Keratinocyte (primary cell): ENCODE data around the gene PLEKHA8. TPM values are rescaled to one million over a fixed set of nuclear protein-coding genes. Genes with fewer than 3 reads are reported as not detected.

Source experiments
- DNase-seq: peaks from one replicate; pipeline ENCODE4 v3.0.0-alpha.2; 2011; ENCODE audit warnings: low read depth, missing footprints, low spot score
- FAIRE-seq: peaks from 2 replicates; lab custom pipeline; 2011; peaks lifted over from hg19 to GRCh38; lab: Jason Lieb, UNC
- H2AFZ ChIP-seq: 2 replicates; pipeline ENCODE4 v1.6.0; 2012; ENCODE audit warnings: low read length, control low read depth, inconsistent platforms; ENCODE audit not compliant: control insufficient read depth
- H3K27ac ChIP-seq: 2 replicates; pipeline ENCODE4 v1.5.1; 2011; ENCODE audit warnings: low read length; ENCODE audit not compliant: control insufficient read depth, insufficient read depth
- H3K27me3 ChIP-seq: 3 replicates; pipeline ENCODE4 v1.6.0; 2011; ENCODE audit warnings: low read length; ENCODE audit not compliant: control insufficient read depth, insufficient read depth; ENCODE audit errors: extremely low read depth
- H3K36me3 ChIP-seq, 2 experiments: 2 replicates in 1 of 2; 3 replicates in 1 of 2; pipeline ENCODE4 v1.5.1; 2011; ENCODE audit warnings: low read length in 2 of 2, mild to moderate bottlenecking in 1 of 2; ENCODE audit not compliant: control insufficient read depth in 2 of 2, insufficient read depth in 2 of 2; ENCODE audit errors: extremely low read depth in 1 of 2
- H3K4me1 ChIP-seq: 3 replicates; pipeline ENCODE4 v1.5.1; 2011; ENCODE audit warnings: low read length; ENCODE audit not compliant: control insufficient read depth, insufficient read depth; ENCODE audit errors: extremely low read depth
- H3K4me2 ChIP-seq: 3 replicates; pipeline ENCODE4 v1.6.0; 2011; ENCODE audit warnings: low read depth, low read length; ENCODE audit not compliant: control insufficient read depth, insufficient read depth; ENCODE audit errors: extremely low read depth
- H3K4me3 ChIP-seq, 3 experiments: fragments of 200-600 bp in 1 of 3; sonication (generic) in 1 of 3; 2 replicates in 2 of 3; 3 replicates in 1 of 3; pipeline ENCODE4 v1.5.1; 2011 to 2016; ENCODE audit warnings: low read length in 3 of 3, mild to moderate bottlenecking in 3 of 3, control low read depth in 2 of 3, inconsistent platforms in 1 of 3, low read depth in 1 of 3, mixed read lengths in 1 of 3, mixed run types in 1 of 3, moderate library complexity in 1 of 3; ENCODE audit not compliant: control insufficient read depth in 2 of 3, insufficient read depth in 2 of 3; ENCODE audit errors: extremely low read depth in 1 of 3
- H3K79me2 ChIP-seq: 2 replicates; pipeline ENCODE4 v1.6.0; 2012; ENCODE audit warnings: low read length; ENCODE audit not compliant: control insufficient read depth, insufficient read depth
- H3K9ac ChIP-seq: 3 replicates; pipeline ENCODE4 v1.6.0; 2011; ENCODE audit warnings: low read length; ENCODE audit not compliant: control insufficient read depth, insufficient read depth; ENCODE audit errors: extremely low read depth
- H3K9me1 ChIP-seq: 3 replicates; pipeline ENCODE4 v1.6.0; 2011; ENCODE audit warnings: low read length; ENCODE audit not compliant: control insufficient read depth, insufficient read depth; ENCODE audit errors: extremely low read depth
- H3K9me3 ChIP-seq: 2 replicates; pipeline ENCODE4 v1.5.1; 2012; ENCODE audit warnings: low read depth, low read length; ENCODE audit not compliant: control insufficient read depth
- H4K20me1 ChIP-seq: 3 replicates; pipeline ENCODE4 v1.6.0; 2011; ENCODE audit warnings: low read length; ENCODE audit not compliant: control insufficient read depth, insufficient read depth; ENCODE audit errors: extremely low read depth
- CTCF ChIP-seq, 3 experiments: IDR thresholded peaks in 1 of 3; conservative IDR thresholded peaks in 1 of 3; optimal IDR thresholded peaks in 1 of 3; 2 replicates in 2 of 3; 3 replicates in 1 of 3; pipeline versions ENCODE3 to v1.5.1; 2011; ENCODE audit warnings: low read length in 3 of 3, mild to moderate bottlenecking in 3 of 3, moderate library complexity in 2 of 3, control low read depth in 1 of 3, inconsistent platforms in 1 of 3; ENCODE audit not compliant: insufficient read depth in 2 of 3; ENCODE audit errors: extremely low read depth in 1 of 3
- EZH2 ChIP-seq: IDR thresholded peaks from one replicate; pipeline ENCODE4 v1.6.1; 2012; ENCODE audit warnings: inconsistent platforms, mild to moderate bottlenecking, low read length, moderate library complexity
- dilution Hi-C: fragments of 300-500 bp; cut with MboI; formaldehyde crosslinking; loops from one replicate; pipeline ENCODE4 v1.7.0; 2020; ENCODE audit warnings: low sequenced_read_pairs; ENCODE audit not compliant: extremely low pct_ligation_motif_present
- polyA plus RNA-seq, 5 experiments: library from polyadenylated mRNA; depleted of rRNA in 3 of 5; stranded (reverse) in 3 of 5; stranded (forward) in 1 of 5; unstranded in 1 of 5; fragments of >200 nt; gene quantifications; 1 replicate in 1 of 5; 2 replicates in 3 of 5; 3 replicates in 1 of 5; pipeline versions ENCODE4 v1.2.1 to v1.2.3, GENCODE V29; 2011 to 2012; ENCODE audit warnings: missing spikeins in 2 of 5, low read depth in 1 of 5, low replicate concordance in 1 of 5

The PLEKHA8 gene
- polyA plus RNA-seq, 1 donor (not counting 4 experiments of a cell fraction or from before 2014, with no cell fraction given): 9.6 TPM

DNA sequence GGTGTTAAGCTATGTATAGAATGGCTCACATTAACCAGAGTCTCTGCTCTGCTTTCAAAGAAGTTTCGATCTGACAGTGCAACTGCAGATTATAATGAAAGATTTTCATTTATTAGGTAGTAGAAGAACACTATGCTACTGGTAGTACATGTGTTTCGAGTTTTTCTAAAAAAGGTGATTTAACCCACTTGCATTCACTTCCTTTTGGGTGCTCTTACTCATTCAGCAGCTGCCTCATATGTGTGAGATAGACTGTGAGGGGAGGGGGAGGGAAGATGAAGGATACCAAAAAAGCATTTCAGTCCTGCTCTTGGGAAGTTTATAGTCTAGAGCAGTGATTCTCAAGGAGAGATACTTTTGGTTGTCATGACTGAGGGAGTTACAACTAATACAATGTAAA lies 20.4 kb downstream of the PLEKHA8 start:
- Histone ChIP-seq H3K4me3 (no peak overlapping the region), H3K9me3 (no peaks in the 10 kb centered on the region), H3K79me2 (no peaks in the 10 kb centered on the region), H3K9ac (no peak overlapping the region), H2AFZ (no peak overlapping the region), H3K9me1 (no peaks in the 10 kb centered on the region), H4K20me1 (no peaks in the 10 kb centered on the region), H3K27me3 (no peaks in the 10 kb centered on the region), H3K4me1 (no peaks in the 10 kb centered on the region), H3K4me2 (no peak overlapping the region), H3K27ac (no peak overlapping the region), H3K36me3 (peaks cover 4 to 12% of the 10 kb centered on the region in 2 experiments)
- no peak for TF ChIP-seq CTCF (optimal IDR thresholded peaks at IDR 0.05 in 1 of 3, IDR thresholded peaks at IDR 0.05 in 1 of 3, conservative IDR thresholded peaks at IDR 0.05 in 1 of 3; ENCODE audit: extremely low read depth in 1 of 3, insufficient read depth in 2 of 3, low read length in 3 of 3)
- TF ChIP-seq EZH2: no peak
- FAIRE-seq: no peak
- DNase-seq: no peak
- dilution Hi-C loops: no loop called here

DNA sequence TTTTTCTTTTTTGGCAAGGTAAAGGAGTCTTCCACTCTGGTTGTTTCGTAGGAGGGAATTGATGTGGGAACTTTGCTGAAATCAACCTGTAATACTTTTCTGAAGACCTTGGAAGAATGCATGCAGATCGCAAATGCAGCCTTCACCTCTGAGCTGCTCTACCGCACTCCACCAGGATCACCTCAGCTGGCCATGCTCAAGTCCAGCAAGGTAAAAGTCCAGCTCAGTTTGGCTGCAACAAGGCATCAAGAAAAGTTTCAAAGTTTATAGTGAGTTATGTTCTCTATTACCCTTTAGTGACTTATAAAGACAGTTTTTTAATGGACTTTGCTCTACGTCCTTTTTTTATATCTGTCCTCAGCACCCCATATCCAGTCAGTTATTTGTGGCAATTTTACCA lies 21.0 kb downstream of the PLEKHA8 start:
- Histone ChIP-seq H3K9ac (no peak overlapping the region), H3K27ac (no peak overlapping the region), H3K27me3 (no peaks in the 10 kb centered on the region), H2AFZ (no peak overlapping the region), H3K4me1 (no peaks in the 10 kb centered on the region), H3K36me3 (peaks cover 4 to 12% of the 10 kb centered on the region in 2 experiments), H3K79me2 (no peaks in the 10 kb centered on the region), H3K4me2 (no peak overlapping the region), H3K4me3 (no peak overlapping the region), H3K9me3 (no peaks in the 10 kb centered on the region), H3K9me1 (no peaks in the 10 kb centered on the region), H4K20me1 (no peaks in the 10 kb centered on the region)
- TF ChIP-seq CTCF (optimal IDR thresholded peaks at IDR 0.05 in 1 of 3, IDR thresholded peaks at IDR 0.05 in 1 of 3, conservative IDR thresholded peaks at IDR 0.05 in 1 of 3; ENCODE audit: extremely low read depth in 1 of 3, insufficient read depth in 2 of 3, low read length in 3 of 3) (no peak), EZH2 (no peak)
- no peak for FAIRE-seq
- no peak for DNase-seq
- dilution Hi-C loops: no loop called here
